Activated CD4-positive, alpha-beta T cell treated with anti-CD3 and anti-CD28 coated beads for 36 hours (primary cell): ENCODE data around the gene ABLIM1. TPM values are rescaled to one million over a fixed set of nuclear protein-coding genes. Genes with fewer than 3 reads are reported as not detected.

ENCODE experiments used
- ATAC-seq: fragments of 200-7000 bp; cut with Tn5 transposase; one replicate; pipeline ENCODE4 v1.10.0; 2021; ENCODE audit warnings: mild to moderate bottlenecking, moderate library complexity
- CTCF ChIA-PET: fragments of 350-600 bp; sonication (Branson Sonifier 250); formaldehyde crosslinking; loops from one replicate; lab custom pipeline; 2021; ENCODE audit warnings: antibody characterized with exemption; lab: Charles Lee
- POLR2A ChIA-PET: fragments of 350-600 bp; sonication (Branson Sonifier 250); formaldehyde crosslinking; loops from one replicate; lab custom pipeline; 2021; ENCODE audit warnings: antibody characterized with exemption, inconsistent platforms; lab: Charles Lee
- DNase-seq: peaks from one replicate; pipeline ENCODE4 v3.0.0-alpha.2; 2020
- H3K27ac Mint-ChIP-seq: one replicate; pipeline ENCODE4 v1.8.0; 2021; ENCODE audit warnings: mixed read lengths
- H3K27me3 Mint-ChIP-seq: one replicate; pipeline ENCODE4 v1.8.0; 2021; ENCODE audit warnings: mixed read lengths
- H3K36me3 Mint-ChIP-seq: one replicate; pipeline ENCODE4 v1.8.0; 2021; ENCODE audit warnings: low read depth, mixed read lengths
- H3K4me1 Mint-ChIP-seq: one replicate; pipeline ENCODE4 v1.8.0; 2021; ENCODE audit warnings: mixed read lengths
- H3K4me3 Mint-ChIP-seq: one replicate; pipeline ENCODE4 v1.8.0; 2021; ENCODE audit warnings: mild to moderate bottlenecking, moderate library complexity, mixed read lengths
- H3K9me3 Mint-ChIP-seq: one replicate; pipeline ENCODE4 v1.8.0; 2021; ENCODE audit warnings: low read depth, mixed read lengths
- intact Hi-C, 2 experiments: fragments of 100-400 bp; cut with DNase I in 1 of 2; cut with micrococcal nuclease in 1 of 2; formaldehyde crosslinking; loops; one replicate each; pipeline versions ENCODE4 v1.14.2 to v1.15.1; 2022 to 2024; cut with DNase I, micrococcal nuclease
- total RNA-seq, 2 experiments: library from RNA; stranded (reverse); gene quantifications; one replicate each; pipeline ENCODE4 v1.2.3, GENCODE V29; 2021

ABLIM1 gene
- total RNA-seq, 2 experiments from 2014 or later: 152 to 166 TPM

DNA sequence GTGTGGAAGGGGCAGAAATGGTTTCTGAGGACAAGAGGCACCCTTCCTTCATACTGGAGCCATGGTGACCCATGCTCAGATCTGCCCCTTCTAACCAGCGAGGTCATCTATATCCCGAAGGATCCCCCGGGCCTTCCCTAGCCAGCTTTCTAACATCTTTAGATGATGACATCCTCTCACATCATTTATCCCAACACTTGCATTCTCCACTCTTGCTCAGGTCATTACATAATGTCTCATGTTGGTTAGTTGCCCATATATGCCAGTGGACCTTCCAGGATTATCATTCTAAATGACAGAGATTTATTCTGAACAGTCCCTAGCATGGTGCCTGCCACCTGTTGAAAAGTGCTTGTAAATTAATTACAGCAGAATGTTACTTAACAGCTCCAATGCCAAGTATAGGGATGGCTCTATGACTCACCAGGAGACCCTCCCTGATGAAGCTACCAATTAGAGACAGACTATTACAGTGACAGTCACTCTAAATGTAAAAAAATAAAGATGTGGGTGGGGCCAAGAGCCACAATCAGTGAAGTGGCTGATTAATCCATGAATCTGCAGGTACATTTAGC is 22.6 kb upstream of the ABLIM1 start:
- POLR2A ChIA-PET: no interaction called here
- ATAC-seq: no peak
- CTCF ChIA-PET: no interaction called here

DNA sequence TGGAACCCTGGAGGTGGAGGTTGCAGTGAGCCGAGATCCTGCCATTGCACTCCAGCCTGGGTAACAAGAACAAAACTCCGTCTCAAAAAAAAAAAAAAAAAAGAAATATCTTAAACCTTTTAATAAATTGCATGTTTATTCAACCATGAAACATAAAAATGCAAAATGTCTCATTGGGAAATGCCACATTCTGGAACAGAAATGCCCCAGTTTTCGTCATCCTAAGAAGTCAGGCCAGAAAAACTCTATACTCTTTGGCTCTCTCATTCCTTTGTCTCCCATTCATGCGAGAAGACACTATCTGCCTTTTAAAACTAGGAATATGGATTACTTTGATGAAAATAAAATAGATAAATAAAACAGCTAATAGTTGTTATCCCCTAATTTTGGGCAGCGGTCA is 21.5 kb upstream of the ABLIM1 start:
- Mint-ChIP-seq H3K27ac (no peak overlapping the region), H3K4me1 (no peaks in the 10 kb centered on the region), H3K27me3 (no peaks in the 10 kb centered on the region), H3K4me3 (no peak overlapping the region), H3K36me3 (peaks cover 2% of the 10 kb centered on the region), H3K9me3 (no peaks in the 10 kb centered on the region)
- DNase-seq (no peak), ATAC-seq (no peak)
- intact Hi-C loops: no loop called here
- ChIA-PET CTCF (interaction anchor here (0.7 to 1.2 kb wide), 2 partner anchors 10 to 126 kb away, joined by 3 read pairs; no protein-coding TSS in a partner anchor), POLR2A (no interaction called here)

More for the DNA sequence above, 22.6 kb upstream of the ABLIM1 start:
- intact Hi-C loops: no loop called here
- no peaks in the 10 kb centered on the region for H3K9me3 Mint-ChIP-seq
- no peak for DNase-seq
- no peak overlapping the region for H3K27ac Mint-ChIP-seq
- peaks cover 2% of the 10 kb centered on the region for H3K36me3 Mint-ChIP-seq
- no peak overlapping the region for H3K4me3 Mint-ChIP-seq
- no peaks in the 10 kb centered on the region for H3K4me1 Mint-ChIP-seq
- H3K27me3 Mint-ChIP-seq: no peaks in the 10 kb centered on the region

DNA sequence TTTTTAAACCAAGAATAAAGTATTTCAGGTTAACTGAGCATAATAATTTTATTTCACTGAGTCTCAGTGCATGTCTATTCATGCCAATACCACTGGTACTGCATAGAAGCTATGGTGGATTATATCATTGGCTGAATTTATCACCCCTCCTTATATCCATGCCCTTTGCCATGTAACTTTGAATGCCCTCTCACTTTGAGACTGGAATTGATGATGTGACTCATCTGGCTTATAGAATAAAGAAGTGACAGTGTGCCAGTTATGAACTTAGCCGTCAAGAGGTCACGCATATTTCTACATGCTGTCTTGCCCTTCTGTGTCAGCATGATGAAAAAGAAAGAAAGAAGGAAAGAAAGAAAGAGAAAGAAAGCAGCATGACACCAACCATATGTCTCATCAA is 20.7 kb upstream of the ABLIM1 start:
- Mint-ChIP-seq H3K4me3 (no peak overlapping the region), H3K36me3 (peaks cover 2% of the 10 kb centered on the region), H3K27ac (no peak overlapping the region), H3K27me3 (no peaks in the 10 kb centered on the region), H3K4me1 (no peaks in the 10 kb centered on the region), H3K9me3 (no peaks in the 10 kb centered on the region)
- intact Hi-C loops: no loop called here
- DNase-seq (no peak), ATAC-seq (no peak)
- ChIA-PET CTCF (interaction anchor here (0.9 kb wide), 1 partner anchor 207 kb away, joined by 3 read pairs; no protein-coding TSS in a partner anchor), POLR2A (no interaction called here)

DNA sequence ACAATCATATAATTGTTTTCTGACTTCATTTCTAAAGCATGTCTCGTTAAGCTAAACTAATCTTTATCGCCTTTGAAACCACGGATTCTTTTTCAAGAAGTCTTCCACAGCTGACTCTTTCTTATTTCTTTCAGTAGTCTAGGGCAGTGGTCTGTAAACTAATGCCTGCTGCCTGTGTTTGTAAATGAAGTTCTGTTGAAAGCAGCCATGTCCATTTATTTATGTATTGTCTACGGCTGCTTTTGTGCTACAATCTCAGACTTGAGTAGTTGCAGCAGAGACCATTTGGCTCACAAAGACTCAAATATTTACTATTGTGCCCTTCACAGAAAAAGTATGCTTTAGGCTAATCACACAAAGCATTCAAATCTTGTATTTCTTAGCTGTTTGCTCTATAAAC is 20.3 kb upstream of the ABLIM1 start:
- no peaks in the 10 kb centered on the region for H3K27me3 Mint-ChIP-seq
- intact Hi-C loops: no loop called here
- H3K4me1 Mint-ChIP-seq: no peaks in the 10 kb centered on the region
- no peak for DNase-seq
- POLR2A ChIA-PET: no interaction called here
- no peak for ATAC-seq
- H3K27ac Mint-ChIP-seq: no peak overlapping the region
- H3K9me3 Mint-ChIP-seq: no peaks in the 10 kb centered on the region
- H3K4me3 Mint-ChIP-seq: no peak overlapping the region
- CTCF ChIA-PET: interaction anchor here (0.9 kb wide), 1 partner anchor 207 kb away, joined by 3 read pairs; no protein-coding TSS in a partner anchor
- H3K36me3 Mint-ChIP-seq: peaks cover 2% of the 10 kb centered on the region

DNA sequence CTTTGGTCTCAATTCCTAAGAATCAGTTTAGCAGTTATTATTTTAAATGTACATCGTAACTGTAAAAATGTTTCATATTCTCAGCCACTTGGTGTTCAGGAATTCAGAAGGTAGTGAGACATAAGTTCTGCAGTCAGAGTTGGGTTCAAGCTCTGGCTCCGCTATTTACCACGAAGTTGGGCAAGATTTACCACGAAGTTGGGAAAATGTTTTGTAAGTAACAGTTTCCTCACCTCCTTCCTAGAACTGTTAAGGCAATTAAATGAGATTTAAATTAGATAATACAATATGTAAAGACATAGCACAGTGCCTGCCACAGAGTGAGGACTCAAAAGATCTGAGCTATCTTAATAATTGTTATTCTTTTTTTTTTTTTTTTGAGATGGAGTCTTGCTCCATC is 16.3 kb upstream of the ABLIM1 start:
- no peaks in the 10 kb centered on the region for H3K27me3 Mint-ChIP-seq
- POLR2A ChIA-PET: no interaction called here

DNA sequence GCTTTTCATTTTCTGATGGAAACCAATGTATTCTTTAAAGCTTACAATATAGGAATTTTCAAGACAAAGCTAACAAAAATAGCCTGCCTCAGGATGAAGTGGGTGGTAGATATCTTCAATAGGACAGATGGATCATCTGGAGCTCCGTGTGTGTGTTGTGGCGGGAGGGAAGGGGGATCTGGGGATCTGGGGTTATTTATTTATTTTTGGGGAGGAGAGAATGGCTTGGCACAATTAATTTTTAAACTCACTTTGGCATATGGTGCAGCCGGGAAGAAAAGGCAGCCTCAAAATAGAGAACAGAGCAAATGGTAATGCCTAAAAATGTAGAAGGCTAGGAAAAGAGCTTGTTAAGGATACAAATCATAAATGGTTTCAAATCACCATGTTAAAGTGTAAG is 11.6 kb upstream of the ABLIM1 start:
- intact Hi-C loops: no loop called here
- CTCF ChIA-PET: interaction anchor here (0.7 to 1.4 kb wide), 4 partner anchors 10 to 209 kb away, joined by 3 read pairs; no protein-coding TSS in a partner anchor
- Mint-ChIP-seq H3K27ac (no peak overlapping the region), H3K4me1 (no peaks in the 10 kb centered on the region), H3K4me3 (no peak overlapping the region), H3K27me3 (no peaks in the 10 kb centered on the region), H3K36me3 (no peaks in the 10 kb centered on the region), H3K9me3 (peaks cover 5% of the 10 kb centered on the region)
- POLR2A ChIA-PET: no interaction called here
- DNase-seq (no peak), ATAC-seq (no peak)

More for the DNA sequence above, 16.3 kb upstream of the ABLIM1 start:
- ATAC-seq: no peak
- no peaks in the 10 kb centered on the region for H3K9me3 Mint-ChIP-seq
- no peak overlapping the region for H3K4me3 Mint-ChIP-seq
- H3K36me3 Mint-ChIP-seq: peaks cover 2% of the 10 kb centered on the region
- CTCF ChIA-PET: no interaction called here
- no peaks in the 10 kb centered on the region for H3K4me1 Mint-ChIP-seq
- intact Hi-C loops: no loop called here
- DNase-seq: no peak
- H3K27ac Mint-ChIP-seq: no peak overlapping the region

DNA sequence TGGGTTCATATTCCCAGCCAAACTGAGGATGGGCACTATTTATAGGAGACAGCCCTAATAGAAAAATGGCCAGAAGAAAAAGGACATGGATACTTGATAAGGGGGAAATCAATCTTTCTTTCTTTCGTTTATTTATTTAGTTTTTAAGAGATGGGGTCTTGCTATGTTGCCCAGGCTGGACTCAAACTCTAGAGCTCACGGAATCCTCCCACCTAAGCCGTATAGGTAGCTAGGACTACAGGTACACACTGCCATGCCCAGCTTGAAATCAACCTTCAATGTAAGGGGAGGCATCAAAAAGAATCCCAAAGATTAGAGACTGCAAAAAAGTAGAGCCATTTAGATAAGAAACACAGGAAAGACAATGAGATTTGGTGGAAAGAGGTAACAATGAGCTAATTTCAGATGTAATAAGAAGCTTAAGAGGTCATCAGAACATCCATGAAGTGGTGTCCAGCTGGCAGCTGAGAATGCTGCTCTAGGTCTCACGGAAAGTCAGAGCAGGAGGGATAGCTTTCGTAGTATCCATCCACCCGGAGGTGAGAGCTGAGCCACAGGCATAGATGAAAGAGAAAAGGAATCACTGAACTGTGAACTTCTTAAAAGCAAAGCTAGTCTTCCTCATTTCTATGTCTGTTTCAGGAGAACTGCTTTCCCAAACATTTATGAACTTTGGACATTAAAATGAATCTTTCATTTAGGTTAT is 10.5 kb upstream of the ABLIM1 start:
- H3K9me3 Mint-ChIP-seq: peaks cover 5% of the 10 kb centered on the region
- no peak for ATAC-seq
- no peak for DNase-seq
- H3K36me3 Mint-ChIP-seq: no peaks in the 10 kb centered on the region
- H3K27ac Mint-ChIP-seq: no peak overlapping the region
- H3K4me1 Mint-ChIP-seq: no peaks in the 10 kb centered on the region
- H3K4me3 Mint-ChIP-seq: no peak overlapping the region
- no peaks in the 10 kb centered on the region for H3K27me3 Mint-ChIP-seq
- ChIA-PET POLR2A (no interaction called here), CTCF (interaction anchor here (0.9 to 1.4 kb wide), 4 partner anchors 11 to 67 kb away, joined by 3 to 5 read pairs (median 3); no protein-coding TSS in a partner anchor)
- intact Hi-C loops: no loop called here

DNA sequence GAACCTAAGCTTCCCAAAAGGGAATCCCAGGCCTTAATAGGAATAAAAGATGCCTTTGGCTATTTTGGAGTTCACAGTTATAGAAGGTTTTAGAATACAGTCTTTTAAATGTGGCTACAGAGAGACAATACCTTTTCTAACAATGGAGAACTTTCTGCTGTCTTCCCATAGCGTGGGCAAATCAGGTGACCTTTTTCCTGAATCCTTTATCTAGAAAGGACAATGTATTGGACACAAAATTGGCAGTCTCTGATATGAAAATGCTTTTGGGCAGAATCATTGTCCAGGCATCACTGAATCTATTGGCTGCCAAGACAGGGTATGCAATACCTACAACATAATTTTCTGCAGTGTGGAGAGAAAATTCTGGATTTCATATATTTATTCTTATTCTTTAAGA is 7.8 kb upstream of the ABLIM1 start:
- POLR2A ChIA-PET: no interaction called here

DNA sequence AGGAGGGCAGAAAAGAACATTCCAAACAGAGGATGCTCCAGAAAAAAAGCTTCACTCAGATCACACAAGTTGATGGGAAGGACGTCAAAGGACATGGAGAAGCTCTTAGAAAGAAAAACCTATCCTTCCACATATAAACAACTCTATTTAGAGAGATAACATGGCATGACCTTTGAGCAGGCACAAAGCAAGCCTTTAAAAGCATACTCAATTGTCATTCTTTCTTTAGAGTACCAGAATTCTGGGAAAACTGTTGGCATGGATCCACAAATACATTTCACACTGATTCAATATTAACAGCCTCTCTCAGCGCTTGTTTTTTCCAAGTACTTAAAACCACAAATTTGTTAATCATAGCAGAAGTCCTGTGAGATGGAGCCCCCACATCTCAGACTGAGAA is 7.3 kb upstream of the ABLIM1 start:
- intact Hi-C loops: no loop called here
- no peak overlapping the region for H3K27ac Mint-ChIP-seq
- H3K9me3 Mint-ChIP-seq: peaks cover 5% of the 10 kb centered on the region
- H3K36me3 Mint-ChIP-seq: no peaks in the 10 kb centered on the region
- ChIA-PET POLR2A (no interaction called here), CTCF (interaction anchor here (1.0 kb wide), 1 partner anchor 14 kb away, joined by 3 read pairs; no protein-coding TSS in a partner anchor)
- no peak for ATAC-seq
- H3K4me1 Mint-ChIP-seq: no peaks in the 10 kb centered on the region
- H3K4me3 Mint-ChIP-seq: no peak overlapping the region
- no peaks in the 10 kb centered on the region for H3K27me3 Mint-ChIP-seq
- no peak for DNase-seq

More for the DNA sequence above, 7.8 kb upstream of the ABLIM1 start:
- ATAC-seq (no peak), DNase-seq (no peak)
- Mint-ChIP-seq H3K4me3 (no peak overlapping the region), H3K36me3 (no peaks in the 10 kb centered on the region), H3K4me1 (no peaks in the 10 kb centered on the region), H3K27me3 (no peaks in the 10 kb centered on the region), H3K9me3 (peaks cover 5% of the 10 kb centered on the region), H3K27ac (no peak overlapping the region)
- intact Hi-C loops: no loop called here
- CTCF ChIA-PET: interaction anchor here (1.0 kb wide), 1 partner anchor 15 kb away, joined by 3 read pairs; no protein-coding TSS in a partner anchor

DNA sequence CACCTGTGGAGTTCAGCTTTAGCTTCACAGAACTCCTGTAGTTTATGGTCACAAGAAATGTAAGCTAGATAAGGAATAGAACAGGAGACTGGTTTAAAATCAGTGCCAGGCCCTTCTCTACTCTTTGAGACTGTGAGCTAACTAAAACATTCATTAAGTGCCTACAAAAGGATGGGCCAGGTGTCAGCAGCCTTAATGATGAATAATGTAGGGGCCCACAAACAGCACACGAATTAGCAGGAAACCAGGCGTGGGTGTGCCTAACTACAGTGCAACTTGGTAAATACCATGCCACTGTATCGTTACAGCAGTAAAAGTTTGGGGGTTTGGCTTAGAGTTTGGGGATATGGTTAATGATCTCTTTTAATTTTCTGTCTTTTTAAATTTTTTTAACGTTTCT is 6.1 kb upstream of the ABLIM1 start:
- H3K4me1 Mint-ChIP-seq: no peaks in the 10 kb centered on the region
- intact Hi-C loops: no loop called here
- ChIA-PET POLR2A (no interaction called here), CTCF (interaction anchor here (1.4 kb wide), 1 partner anchor 30 kb away, joined by 7 read pairs; no protein-coding TSS in a partner anchor)
- H3K4me3 Mint-ChIP-seq: no peak overlapping the region
- DNase-seq: no peak
- H3K27ac Mint-ChIP-seq: no peak overlapping the region
- no peaks in the 10 kb centered on the region for H3K36me3 Mint-ChIP-seq
- no peaks in the 10 kb centered on the region for H3K27me3 Mint-ChIP-seq
- ATAC-seq: no peak
- H3K9me3 Mint-ChIP-seq: peaks cover 5% of the 10 kb centered on the region

DNA sequence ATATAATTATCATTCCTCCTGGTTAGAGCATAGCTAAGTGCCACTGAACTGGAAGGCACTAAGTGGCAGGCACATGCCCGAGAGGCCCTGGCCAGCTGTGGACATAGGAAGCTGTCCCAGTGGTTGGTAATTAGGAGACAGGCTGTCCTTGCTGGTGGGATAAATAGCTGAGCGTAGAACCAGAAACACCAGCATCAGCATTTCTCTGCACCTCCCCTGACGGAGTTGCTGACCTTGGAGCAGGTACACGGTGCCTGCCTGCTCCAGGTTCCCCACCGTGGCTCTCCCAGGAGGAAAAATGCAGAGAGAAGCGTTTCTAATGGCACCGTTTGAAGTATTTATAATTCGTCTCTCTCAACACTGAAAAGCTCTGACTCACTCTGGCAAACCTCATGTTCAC is 5.6 kb upstream of the ABLIM1 start:
- H3K27me3 Mint-ChIP-seq: no peaks in the 10 kb centered on the region
- DNase-seq: no peak
- H3K27ac Mint-ChIP-seq: no peak overlapping the region
- no peak for ATAC-seq
- H3K36me3 Mint-ChIP-seq: no peaks in the 10 kb centered on the region
- intact Hi-C loops: no loop called here
- POLR2A ChIA-PET: no interaction called here
- H3K4me1 Mint-ChIP-seq: no peaks in the 10 kb centered on the region
- CTCF ChIA-PET: interaction anchor here (1.1 to 1.4 kb wide), 2 partner anchors 9 to 31 kb away, joined by 3 to 7 read pairs; no protein-coding TSS in a partner anchor
- H3K9me3 Mint-ChIP-seq: peaks cover 5% of the 10 kb centered on the region
- H3K4me3 Mint-ChIP-seq: no peak overlapping the region
